WERI-Rb-1 (cell line): ENCODE measurements around the gene MMUT.
"Not testable (repeated sequence)": the region's sequence is repeated elsewhere in the genome, so short reads cannot be mapped to it uniquely, and the experiment has no call there.

Source experiments
- DNase-seq: peaks from one replicate; pipeline ENCODE4 v3.0.0-alpha.2; 2020
- H3K27ac ChIP-seq: fragments of 250-450 bp; sonication (Bioruptor Pico); 2 replicates; pipeline ENCODE4 v1.5.1; 2020; ENCODE audit warnings: mild to moderate bottlenecking, moderate library complexity
- H3K27me3 ChIP-seq: fragments of 250-450 bp; sonication (Bioruptor Pico); 2 replicates; pipeline ENCODE4 v1.5.1; 2021; ENCODE audit warnings: mild to moderate bottlenecking, low read depth, moderate library complexity; ENCODE audit not compliant: insufficient read depth, severe bottlenecking
- H3K36me3 ChIP-seq: fragments of 250-450 bp; sonication (Bioruptor Pico); 2 replicates; pipeline ENCODE4 v1.5.1; 2020; ENCODE audit warnings: mild to moderate bottlenecking, moderate library complexity
- H3K4me3 ChIP-seq: 2 replicates; pipeline ENCODE4 v1.5.1; 2011; ENCODE audit warnings: low read depth, mild to moderate bottlenecking, control low read depth, low read length
- H3K9me3 ChIP-seq: fragments of 250-450 bp; sonication (Bioruptor Pico); 2 replicates; pipeline ENCODE4 v1.5.1; 2021; ENCODE audit warnings: mild to moderate bottlenecking, moderate library complexity; ENCODE audit not compliant: severe bottlenecking
- CTCF ChIP-seq: IDR thresholded peaks from 2 replicates; pipeline ENCODE4 v1.5.1; 2011; ENCODE audit warnings: low read depth, mild to moderate bottlenecking, control low read depth, inconsistent platforms, low read length

MMUT gene

GRCh38 chr6:49401063-49401462 lies 62.0 kb downstream of the MMUT start:
- no peak for DNase-seq
- no peak overlapping the region for H3K4me3 ChIP-seq
- no peak for TF ChIP-seq CTCF
- no peaks in the 10 kb centered on the region for H3K27me3 ChIP-seq
- no peaks in the 10 kb centered on the region for H3K36me3 ChIP-seq
- H3K9me3 ChIP-seq: no peaks in the 10 kb centered on the region
- H3K27ac ChIP-seq: no peak overlapping the region

GRCh38 chr6:49386667-49387508 lies 76.2 kb downstream of the MMUT start:
- H3K36me3 ChIP-seq, DNase-seq, H3K27me3 ChIP-seq, H3K9me3 ChIP-seq, H3K27ac ChIP-seq, H3K4me3 ChIP-seq: not testable (repeated sequence)

GRCh38 chr6:49384904-49385303 lies 78.1 kb downstream of the MMUT start:
- H3K36me3 ChIP-seq: no peaks in the 10 kb centered on the region
- TF ChIP-seq CTCF: no peak
- no peak for DNase-seq
- no peaks in the 10 kb centered on the region for H3K27me3 ChIP-seq
- no peaks in the 10 kb centered on the region for H3K9me3 ChIP-seq
- H3K4me3 ChIP-seq: no peak overlapping the region
- no peak overlapping the region for H3K27ac ChIP-seq
